H1 (cell line): ENCODE measurements around the gene VASH1. TPM values are rescaled to one million over a fixed set of nuclear protein-coding genes. Genes with fewer than 3 reads are reported as not detected.

ENCODE experiments used
- CTCF ChIA-PET: fragments of 300-600 bp; sonication (Branson Sonifier 250); formaldehyde crosslinking; loops from one replicate; lab custom pipeline; 2021; ENCODE audit not compliant: partially characterized antibody; lab: Charles Lee
- POLR2A ChIA-PET: fragments of 300-600 bp; sonication (Branson Sonifier 250); formaldehyde crosslinking; loops from one replicate; lab custom pipeline; 2021; ENCODE audit warnings: inconsistent platforms; ENCODE audit not compliant: partially characterized antibody; lab: Charles Lee
- DNase-seq, 2 experiments: peaks; one replicate each; pipeline versions ENCODE4 v3.0.0 to v3.0.0-alpha.2; 2010 to 2022; ENCODE audit warnings: low spot score in 2 of 2, low read depth in 1 of 2, mixed read lengths in 1 of 2
- FAIRE-seq: peaks from 2 replicates; lab custom pipeline; 2011; peaks lifted over from hg19 to GRCh38; lab: Jason Lieb, UNC
- H2AFZ ChIP-seq: 2 replicates; pipeline ENCODE4 v1.8.1; 2012; ENCODE audit warnings: low read length, inconsistent platforms
- H2AK5ac ChIP-seq: 2 replicates; pipeline ENCODE4 v1.6.1; 2013; ENCODE audit warnings: low read depth, low read length
- H2BK120ac ChIP-seq: replicated peaks from 2 replicates; pipeline ENCODE3; 2013; ENCODE audit warnings: low read depth, low read length, inconsistent platforms
- H2BK12ac ChIP-seq: 2 replicates; pipeline ENCODE4 v1.6.1; 2013; ENCODE audit warnings: low read depth, low read length
- H2BK15ac ChIP-seq: 2 replicates; pipeline ENCODE4 v1.6.1; 2013; ENCODE audit warnings: low read length
- H2BK20ac ChIP-seq: 2 replicates; pipeline ENCODE4 v1.6.1; 2013; ENCODE audit warnings: low read length
- H2BK5ac ChIP-seq: 2 replicates; pipeline ENCODE4 v1.6.1; 2013; ENCODE audit warnings: low read depth, low read length
- H3K14ac ChIP-seq: 2 replicates; pipeline ENCODE4 v1.6.1; 2013; ENCODE audit warnings: inconsistent platforms; ENCODE audit not compliant: insufficient read length
- H3K18ac ChIP-seq: 2 replicates; pipeline ENCODE4 v1.6.1; 2013; ENCODE audit warnings: low read length; ENCODE audit errors: extremely low read depth
- H3K23ac ChIP-seq: 2 replicates; pipeline ENCODE4 v1.6.1; 2013; ENCODE audit warnings: inconsistent platforms; ENCODE audit not compliant: insufficient read length
- H3K23me2 ChIP-seq: 2 replicates; pipeline ENCODE4 v1.6.1; 2013; ENCODE audit warnings: low read depth, low read length
- H3K27ac ChIP-seq: 2 replicates; pipeline ENCODE4 v1.6.1; 2011; ENCODE audit warnings: low read depth, low read length, inconsistent platforms
- H3K27me3 ChIP-seq, 4 experiments: replicated peaks in 1 of 4; 1 replicate in 1 of 4; 2 replicates in 3 of 4; pipeline versions ENCODE4 v1.6.1 to v1.8.1; 2011 to 2013; ENCODE audit warnings: low read length in 3 of 4, mild to moderate bottlenecking in 3 of 4, inconsistent platforms in 2 of 4, mixed read lengths in 2 of 4, moderate library complexity in 1 of 4; ENCODE audit not compliant: control insufficient read depth in 3 of 4, insufficient read depth in 3 of 4; ENCODE audit errors: extremely low read depth in 1 of 4
- H3K36me3 ChIP-seq, 4 experiments: 2 replicates each; pipeline versions ENCODE4 v1.6.1 to v1.8.1; 2011 to 2013; ENCODE audit warnings: mild to moderate bottlenecking in 4 of 4, low read length in 3 of 4, moderate library complexity in 2 of 4, control low read depth in 1 of 4, inconsistent platforms in 1 of 4; ENCODE audit not compliant: insufficient read depth in 4 of 4, control insufficient read depth in 2 of 4
- H3K4ac ChIP-seq: replicated peaks from 2 replicates; pipeline ENCODE3; 2013; ENCODE audit warnings: low read length, low read depth, mixed read lengths, inconsistent platforms; ENCODE audit not compliant: insufficient read length
- H3K4me1 ChIP-seq, 4 experiments: replicated peaks in 1 of 4; 1 replicate in 1 of 4; 2 replicates in 3 of 4; pipeline versions ENCODE4 v1.6.1 to v1.8.1; 2011 to 2013; ENCODE audit warnings: low read length in 3 of 4, inconsistent platforms in 2 of 4, mixed read lengths in 1 of 4; ENCODE audit not compliant: insufficient read depth in 4 of 4, control insufficient read depth in 3 of 4
- H3K4me2 ChIP-seq, 2 experiments: 2 replicates each; pipeline versions ENCODE4 v1.6.1 to v1.8.1; 2011 to 2013; ENCODE audit warnings: low read depth in 2 of 2, low read length in 2 of 2, control low read depth in 1 of 2, inconsistent platforms in 1 of 2, mild to moderate bottlenecking in 1 of 2; ENCODE audit not compliant: insufficient read depth in 1 of 2
- H3K4me3 ChIP-seq, 4 experiments: fragments of 200-600, 300-600 bp in 1 of 4; sonication (generic), shearing (Covaris generic), sonication (Bioruptor Twin) in 1 of 4; 2 replicates each; pipeline versions ENCODE4 v1.5.1 to v1.8.1; 2011 to 2016; ENCODE audit warnings: low read length in 4 of 4, low read depth in 3 of 4, control low read depth in 2 of 4, inconsistent platforms in 2 of 4, mild to moderate bottlenecking in 2 of 4, mixed read lengths in 1 of 4, moderate library complexity in 1 of 4; ENCODE audit not compliant: insufficient read depth in 2 of 4; ENCODE audit errors: extremely low read depth in 1 of 4
- H3K56ac ChIP-seq: replicated peaks from 2 replicates; pipeline ENCODE3; 2013; ENCODE audit warnings: low read depth, mild to moderate bottlenecking, mixed read lengths, low read length, inconsistent platforms; ENCODE audit not compliant: insufficient read length
- H3K79me1 ChIP-seq: 2 replicates; pipeline ENCODE4 v1.6.1; 2013; ENCODE audit warnings: low read depth, low read length, control low read depth
- H3K79me2 ChIP-seq, 2 experiments: 2 replicates each; pipeline versions ENCODE4 v1.6.1 to v1.8.1; 2012 to 2013; ENCODE audit warnings: low read length in 2 of 2, mild to moderate bottlenecking in 2 of 2, inconsistent platforms in 1 of 2; ENCODE audit not compliant: insufficient read depth in 2 of 2, control insufficient read depth in 1 of 2
- H3K9ac ChIP-seq, 4 experiments: replicated peaks in 1 of 4; 1 replicate in 1 of 4; 2 replicates in 3 of 4; pipeline versions ENCODE4 v1.6.1 to v1.8.1; 2011 to 2013; ENCODE audit warnings: low read depth in 3 of 4, low read length in 3 of 4, control low read depth in 2 of 4, mild to moderate bottlenecking in 2 of 4, moderate library complexity in 2 of 4, inconsistent platforms in 1 of 4; ENCODE audit errors: extremely low read depth in 1 of 4
- H3K9me3 ChIP-seq, 2 experiments: 2 replicates each; pipeline versions ENCODE4 v1.6.1 to v1.8.1; 2012 to 2013; ENCODE audit warnings: mild to moderate bottlenecking in 2 of 2, moderate library complexity in 2 of 2, control low read depth in 1 of 2, inconsistent platforms in 1 of 2, low read depth in 1 of 2, low read length in 1 of 2, mixed read lengths in 1 of 2; ENCODE audit not compliant: insufficient read depth in 2 of 2
- H4K20me1 ChIP-seq, 2 experiments: replicated peaks in 1 of 2; 2 replicates each; pipeline versions ENCODE3 to v1.8.1; 2011 to 2013; ENCODE audit warnings: inconsistent platforms in 2 of 2, low read length in 2 of 2, mild to moderate bottlenecking in 1 of 2; ENCODE audit not compliant: insufficient read depth in 2 of 2, control insufficient read depth in 1 of 2
- H4K5ac ChIP-seq: 2 replicates; pipeline ENCODE4 v1.6.1; 2013; ENCODE audit warnings: low read length, low read depth, mixed read lengths, inconsistent platforms; ENCODE audit not compliant: insufficient read length
- H4K8ac ChIP-seq: 2 replicates; pipeline ENCODE4 v1.8.0; 2013; ENCODE audit warnings: mild to moderate bottlenecking, moderate library complexity, low read length, inconsistent platforms; ENCODE audit not compliant: insufficient read depth; ENCODE audit errors: extremely low read depth
- H4K91ac ChIP-seq: replicated peaks from 2 replicates; pipeline ENCODE3; 2013; ENCODE audit warnings: low read length, mixed read lengths, inconsistent platforms; ENCODE audit not compliant: insufficient read length
- FOSL1 ChIP-seq: IDR thresholded peaks from 2 replicates; pipeline ENCODE4 v1.6.1; 2011; ENCODE audit warnings: mild to moderate bottlenecking, low read depth, low read length, moderate library complexity; ENCODE audit not compliant: insufficient read depth
- JUN ChIP-seq: IDR thresholded peaks from 2 replicates; pipeline ENCODE4 v1.6.1; 2011; ENCODE audit warnings: low read depth, mild to moderate bottlenecking, improper control_type of control experiment, low read length
- MAFK ChIP-seq: IDR thresholded peaks from 2 replicates; pipeline ENCODE4 v1.6.1; 2012; ENCODE audit warnings: low read depth, mild to moderate bottlenecking, improper control_type of control experiment, low read length
- RNF2 ChIP-seq: fragments of 200-900, 300-1000 bp; sonication (generic); IDR thresholded peaks from 2 replicates; pipeline ENCODE4 v1.7.1; 2016; ENCODE audit warnings: borderline replicate concordance, low read depth, mild to moderate bottlenecking, antibody characterized with exemption, low read length; ENCODE audit not compliant: poor library complexity, severe bottlenecking; ENCODE audit errors: missing control alignments
- SAP30 ChIP-seq: fragments of 300-600 bp; sonication (generic); IDR thresholded peaks from 2 replicates; pipeline ENCODE4 v1.7.1; 2012; ENCODE audit warnings: low read length, moderate library complexity, mild to moderate bottlenecking, inconsistent platforms; ENCODE audit not compliant: insufficient read depth, insufficient replicate concordance
- SRF ChIP-seq: IDR thresholded peaks from 2 replicates; pipeline ENCODE4 v1.6.1; 2011; ENCODE audit warnings: mild to moderate bottlenecking, low read depth, low read length, moderate library complexity
- TEAD4 ChIP-seq: IDR thresholded peaks from 2 replicates; pipeline ENCODE4 v1.6.1; 2012; ENCODE audit warnings: low read depth, low read length, inconsistent platforms, mixed read lengths
- WGBS, 2 experiments: shearing (Covaris generic) in 1 of 2; methylation state at CpG; one replicate each; pipeline versions ENCODE4 v1.1.6 to v1.1.7; 2013 to 2015; ENCODE audit warnings: low lambda C conversion rate in 2 of 2, mixed read lengths in 2 of 2, inconsistent platforms in 1 of 2, low coverage in 1 of 2, missing lambda C conversion rate in 1 of 2; ENCODE audit not compliant: insufficient replicate concordance in 2 of 2, insufficient coverage in 1 of 2, insufficient read length in 1 of 2; ENCODE audit errors: extremely low coverage in 1 of 2, missing lambda C conversion rate in 1 of 2; 5-methylcytosine and 5-hydroxymethylcytosine counted together
- polyA plus RNA-seq, 7 experiments: library from polyadenylated mRNA; depleted of rRNA in 3 of 7; stranded (reverse) in 5 of 7; unstranded in 2 of 7; fragments of >200 nt in 5 of 7; fragments of 200-250 nt in 2 of 7; gene quantifications; 1 replicate in 5 of 7; 2 replicates in 1 of 7; 4 replicates in 1 of 7; pipeline versions ENCODE4 v1.2.1 to v1.2.3, GENCODE V29; 2011 to 2013; ENCODE audit warnings: missing spikeins in 2 of 7, mixed read lengths in 2 of 7
- total RNA-seq: library from RNA; stranded (reverse); fragmentation: NEBNext Ultra II Directional; extraction: Animal tissue kit (Norgen Biotek cat#: 25700); gene quantifications from 2 replicates; pipeline ENCODE4 v1.2.1, GENCODE V29; 2021
- TF ChIP-seq, protein P1 (sequence below), 3 experiments: IDR thresholded peaks; 1 replicate in 2 of 3; 2 replicates in 1 of 3; pipeline versions ENCODE4 v1.5.1 to v1.6.1; 2011; ENCODE audit warnings: low read length in 3 of 3, mild to moderate bottlenecking in 3 of 3, inconsistent platforms in 2 of 3, low read depth in 1 of 3, moderate library complexity in 1 of 3; ENCODE audit not compliant: insufficient read depth in 1 of 3; ENCODE audit errors: control extremely low read depth in 1 of 3
- TF ChIP-seq, protein P2 (sequence below): IDR thresholded peaks from 2 replicates; pipeline ENCODE4 v1.6.1; 2011; ENCODE audit warnings: low read length, improper control_type of control experiment

The VASH1 gene
- total and polyA plus RNA-seq, 2 of the 8 experiments (the other 6 are each of a cell fraction or from before 2014, with no cell fraction given), result 3.1 to 6.4 TPM

DNA sequence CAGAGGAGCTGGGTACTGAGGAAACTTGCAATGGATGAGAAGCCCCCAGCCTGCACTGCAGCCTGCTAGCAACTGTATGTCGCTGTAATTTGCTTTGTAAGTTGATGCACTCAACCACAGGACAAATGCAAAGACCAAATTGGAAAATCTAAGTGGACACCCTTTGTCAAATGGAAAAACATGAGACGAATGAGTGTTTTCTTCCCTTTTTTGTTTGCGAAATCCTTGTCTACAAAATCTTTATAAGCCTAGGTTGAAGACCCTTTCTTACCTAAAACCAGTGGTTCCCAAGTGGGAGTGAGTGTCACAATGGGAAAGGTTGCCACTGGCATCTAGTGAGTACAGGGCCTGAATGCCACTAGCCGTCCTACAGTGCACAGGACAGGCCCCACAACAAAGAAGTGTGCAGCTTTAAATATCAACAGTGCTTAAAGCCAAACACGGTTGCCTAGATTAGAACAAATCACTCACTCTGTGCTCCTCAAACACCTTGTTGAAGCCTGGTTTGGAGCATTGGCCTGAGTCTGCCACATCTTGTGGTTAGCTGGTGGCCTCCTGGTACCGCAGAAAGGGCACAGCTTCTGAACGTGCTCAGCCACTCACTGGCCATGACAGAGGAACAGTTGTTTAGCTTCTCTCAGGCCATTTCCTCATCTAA is 7.6 kb upstream of the VASH1 start:
- Histone ChIP-seq H2BK15ac (no peak overlapping the region), H3K9ac (no peak overlapping the region), H3K23ac (no peak overlapping the region), H3K4ac (no peak overlapping the region), H2BK20ac (no peak overlapping the region), H3K79me1 (no peaks in the 10 kb centered on the region), H3K4me2 (no peak overlapping the region), H3K23me2 (no peaks in the 10 kb centered on the region), H2BK12ac (no peak overlapping the region), H4K5ac (no peak overlapping the region), H3K27ac (no peak overlapping the region), H3K4me1 (no peaks in the 10 kb centered on the region), H3K36me3 (no peaks in the 10 kb centered on the region), H3K14ac (no peak overlapping the region), H4K8ac (no peak overlapping the region), H4K20me1 (no peaks in the 10 kb centered on the region), H2AK5ac (no peak overlapping the region), H3K27me3 (no peaks in the 10 kb centered on the region; a peak in 2 of 7 replicates), H2BK120ac (no peak overlapping the region), H3K79me2 (no peaks in the 10 kb centered on the region), H3K9me3 (no peaks in the 10 kb centered on the region), H4K91ac (no peak overlapping the region), H3K18ac (no peak overlapping the region), H3K56ac (no peak overlapping the region), H2BK5ac (no peak overlapping the region), H3K4me3 (no peak overlapping the region), H2AFZ (no peak overlapping the region)
- FAIRE-seq (no peak), DNase-seq (no peak)
- ChIA-PET POLR2A (no interaction called here), CTCF (interaction anchor here (0.8 to 10.1 kb wide), 5 partner anchors 20 to 52 kb away, joined by 3 to 70 read pairs (median 4); no protein-coding TSS in a partner anchor)
- 88% methylated on average over 7 of the region's 7 CpGs; no CpG with 5 or more reads in 1 of the 2 experiments for WGBS, 2 experiments
- TF ChIP-seq, protein P1, sequence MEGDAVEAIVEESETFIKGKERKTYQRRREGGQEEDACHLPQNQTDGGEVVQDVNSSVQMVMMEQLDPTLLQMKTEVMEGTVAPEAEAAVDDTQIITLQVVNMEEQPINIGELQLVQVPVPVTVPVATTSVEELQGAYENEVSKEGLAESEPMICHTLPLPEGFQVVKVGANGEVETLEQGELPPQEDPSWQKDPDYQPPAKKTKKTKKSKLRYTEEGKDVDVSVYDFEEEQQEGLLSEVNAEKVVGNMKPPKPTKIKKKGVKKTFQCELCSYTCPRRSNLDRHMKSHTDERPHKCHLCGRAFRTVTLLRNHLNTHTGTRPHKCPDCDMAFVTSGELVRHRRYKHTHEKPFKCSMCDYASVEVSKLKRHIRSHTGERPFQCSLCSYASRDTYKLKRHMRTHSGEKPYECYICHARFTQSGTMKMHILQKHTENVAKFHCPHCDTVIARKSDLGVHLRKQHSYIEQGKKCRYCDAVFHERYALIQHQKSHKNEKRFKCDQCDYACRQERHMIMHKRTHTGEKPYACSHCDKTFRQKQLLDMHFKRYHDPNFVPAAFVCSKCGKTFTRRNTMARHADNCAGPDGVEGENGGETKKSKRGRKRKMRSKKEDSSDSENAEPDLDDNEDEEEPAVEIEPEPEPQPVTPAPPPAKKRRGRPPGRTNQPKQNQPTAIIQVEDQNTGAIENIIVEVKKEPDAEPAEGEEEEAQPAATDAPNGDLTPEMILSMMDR (IDR thresholded peaks at IDR 0.05; ENCODE audit: control extremely low read depth in 1 of 3, insufficient read depth in 1 of 3, low read depth in 1 of 3, low read length in 3 of 3), result no peak
- no peak for TF ChIP-seq SRF
- TF ChIP-seq RNF2, result no peak
- TF ChIP-seq TEAD4, result no peak
- no peak for TF ChIP-seq MAFK
- TF ChIP-seq, protein P2, sequence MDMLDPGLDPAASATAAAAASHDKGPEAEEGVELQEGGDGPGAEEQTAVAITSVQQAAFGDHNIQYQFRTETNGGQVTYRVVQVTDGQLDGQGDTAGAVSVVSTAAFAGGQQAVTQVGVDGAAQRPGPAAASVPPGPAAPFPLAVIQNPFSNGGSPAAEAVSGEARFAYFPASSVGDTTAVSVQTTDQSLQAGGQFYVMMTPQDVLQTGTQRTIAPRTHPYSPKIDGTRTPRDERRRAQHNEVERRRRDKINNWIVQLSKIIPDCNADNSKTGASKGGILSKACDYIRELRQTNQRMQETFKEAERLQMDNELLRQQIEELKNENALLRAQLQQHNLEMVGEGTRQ, result no peak
- TF ChIP-seq FOSL1, result no peak
- TF ChIP-seq SAP30, result no peak
- no peak for TF ChIP-seq JUN
